Activated CD8-positive, alpha-beta T cell treated with anti-CD3 and anti-CD28 coated beads for 36 hours (primary cell): ENCODE data around the gene TBL1X. TPM values are rescaled to one million over a fixed set of nuclear protein-coding genes. Genes with fewer than 3 reads are reported as not detected.

ENCODE experiments used
- ATAC-seq: fragments of 200-7000 bp; cut with Tn5 transposase; one replicate; pipeline ENCODE4 v1.10.0; 2021; ENCODE audit warnings: mild to moderate bottlenecking, moderate library complexity
- CTCF ChIA-PET: fragments of 350-600 bp; sonication (Branson Sonifier 250); formaldehyde crosslinking; loops from one replicate; lab custom pipeline; 2021; ENCODE audit warnings: antibody characterized with exemption; lab: Charles Lee
- POLR2A ChIA-PET: fragments of 350-600 bp; sonication (Branson Sonifier 250); formaldehyde crosslinking; loops from one replicate; lab custom pipeline; 2021; ENCODE audit warnings: antibody characterized with exemption; lab: Charles Lee
- DNase-seq: peaks from one replicate; pipeline ENCODE4 v3.0.0-alpha.2; 2020
- H3K27ac Mint-ChIP-seq: one replicate; pipeline ENCODE4 v1.8.0; 2021; ENCODE audit warnings: mild to moderate bottlenecking, mixed read lengths
- H3K27me3 Mint-ChIP-seq: one replicate; pipeline ENCODE4 v1.8.0; 2021; ENCODE audit warnings: mixed read lengths
- H3K36me3 Mint-ChIP-seq: one replicate; pipeline ENCODE4 v1.8.0; 2021; ENCODE audit warnings: low read depth, mixed read lengths
- H3K4me1 Mint-ChIP-seq: one replicate; pipeline ENCODE4 v1.8.0; 2021; ENCODE audit warnings: low read depth, mixed read lengths
- H3K4me3 Mint-ChIP-seq: one replicate; pipeline ENCODE4 v1.8.0; 2021; ENCODE audit warnings: mild to moderate bottlenecking, moderate library complexity, mixed read lengths
- H3K9me3 Mint-ChIP-seq: one replicate; pipeline ENCODE4 v1.8.0; 2021; ENCODE audit warnings: mixed read lengths
- CTCF ChIP-seq: fragments of 200-600 bp; IDR thresholded peaks from one replicate; pipeline ENCODE4 v1.8.0; 2022; ENCODE audit warnings: antibody characterized with exemption, mild to moderate bottlenecking
- intact Hi-C: fragments of 100-400 bp; cut with micrococcal nuclease; formaldehyde crosslinking; loops from one replicate; pipeline ENCODE4 v1.10.0; 2022
- total RNA-seq, 2 experiments: library from RNA; stranded (reverse); gene quantifications; one replicate each; pipeline ENCODE4 v1.2.3, GENCODE V29; 2021

Gene TBL1X
- total RNA-seq, 2 experiments from 2014 or later, result 28.9 to 32.0 TPM

GRCh38 chrX:9486786-9487387 lies 22.0 kb downstream of the TBL1X start:
- TF ChIP-seq CTCF, result no peak
- H3K36me3 Mint-ChIP-seq, result peaks cover 16% of the 10 kb centered on the region
- peaks cover 36% of the 10 kb centered on the region for H3K4me1 Mint-ChIP-seq
- H3K9me3 Mint-ChIP-seq, result no peaks in the 10 kb centered on the region
- ChIA-PET CTCF (no interaction called here), POLR2A (interaction anchor here (0.9 kb wide), 1 partner anchor 9 kb away, joined by 3 read pairs; no protein-coding TSS in a partner anchor)
- no peak overlapping the region for H3K27ac Mint-ChIP-seq
- intact Hi-C loops, result no loop called here
- DNase-seq (no peak), ATAC-seq (no peak)
- no peak overlapping the region for H3K4me3 Mint-ChIP-seq
- H3K27me3 Mint-ChIP-seq, result no peaks in the 10 kb centered on the region

DNA sequence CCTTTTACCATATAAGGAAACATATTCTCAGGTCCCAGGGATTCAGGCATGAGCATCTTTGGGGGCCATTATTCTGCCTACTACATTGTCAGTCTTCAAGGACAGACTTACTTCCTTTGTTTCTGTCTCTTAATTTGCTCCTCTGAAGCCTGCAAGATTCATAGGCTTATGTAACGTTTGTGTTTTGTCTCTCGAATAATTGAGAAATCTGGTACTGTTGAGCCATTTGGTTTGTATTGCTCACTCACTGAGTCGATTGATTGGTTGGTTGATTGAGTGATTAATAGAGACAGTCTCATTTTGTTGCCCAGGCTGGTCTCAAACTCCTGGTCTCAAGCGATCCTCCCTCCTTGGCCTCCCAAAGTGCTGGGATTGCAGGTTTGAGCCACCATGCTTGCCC lies 23.7 kb downstream of the TBL1X start:
- ATAC-seq, result no peak
- Mint-ChIP-seq H3K36me3 (peaks cover 9% of the 10 kb centered on the region), H3K4me3 (no peak overlapping the region), H3K27ac (no peak overlapping the region), H3K4me1 (peaks cover 27% of the 10 kb centered on the region), H3K27me3 (no peaks in the 10 kb centered on the region), H3K9me3 (no peaks in the 10 kb centered on the region)
- ChIA-PET CTCF (no interaction called here), POLR2A (no interaction called here)
- DNase-seq, result no peak
- intact Hi-C loops, result no loop called here
- TF ChIP-seq CTCF, result no peak

DNA sequence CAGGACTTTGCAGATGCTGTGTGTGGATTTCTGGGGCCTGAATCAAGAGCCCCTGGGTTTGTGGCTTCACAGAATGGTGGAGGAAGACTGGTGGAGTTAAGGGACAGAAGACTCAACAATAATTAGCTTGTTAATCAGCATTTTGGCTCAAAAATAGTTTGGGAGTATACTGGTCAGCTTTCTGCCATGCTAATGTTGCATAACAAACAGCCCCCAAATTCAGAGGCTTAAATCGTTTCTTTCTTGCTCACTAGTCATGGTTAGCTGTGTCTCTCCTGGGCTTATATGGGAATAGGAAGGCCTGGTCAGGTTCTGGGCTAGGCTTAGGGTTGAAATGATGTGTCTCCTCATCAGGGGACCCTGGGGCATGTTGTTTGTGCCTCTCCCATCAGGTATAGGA lies 24.4 kb downstream of the TBL1X start:
- peaks cover 26% of the 10 kb centered on the region for H3K4me1 Mint-ChIP-seq
- ChIA-PET CTCF (no interaction called here), POLR2A (no interaction called here)
- no peak overlapping the region for H3K4me3 Mint-ChIP-seq
- no peaks in the 10 kb centered on the region for H3K27me3 Mint-ChIP-seq
- H3K27ac Mint-ChIP-seq, result no peak overlapping the region
- DNase-seq (no peak), ATAC-seq (no peak)
- TF ChIP-seq CTCF, result no peak
- peaks cover 8% of the 10 kb centered on the region for H3K36me3 Mint-ChIP-seq
- no peaks in the 10 kb centered on the region for H3K9me3 Mint-ChIP-seq
- intact Hi-C loops, result no loop called here

DNA sequence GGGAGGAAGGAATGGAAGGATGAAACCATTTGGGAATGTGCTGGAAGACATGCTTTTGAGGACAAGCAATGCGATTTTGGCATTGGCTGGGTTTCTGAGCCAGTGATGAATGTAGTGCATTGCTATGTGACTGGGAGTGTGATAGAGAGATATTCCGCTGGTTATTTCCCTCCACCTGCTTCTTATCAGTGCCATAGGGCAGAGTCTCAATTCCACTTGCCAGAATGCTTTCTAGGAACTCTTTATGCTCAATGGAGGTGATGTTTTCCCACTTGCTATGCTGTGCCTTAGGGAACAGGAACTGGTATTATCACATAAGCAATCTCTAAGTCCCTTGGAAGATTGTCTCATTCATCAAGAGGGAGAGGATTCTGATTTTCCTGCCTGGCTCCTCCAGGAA lies 28.0 kb downstream of the TBL1X start:
- peaks cover 25% of the 10 kb centered on the region for H3K4me1 Mint-ChIP-seq
- no peak for TF ChIP-seq CTCF
- intact Hi-C loops, result no loop called here
- no peaks in the 10 kb centered on the region for H3K27me3 Mint-ChIP-seq
- no peak overlapping the region for H3K27ac Mint-ChIP-seq
- no peaks in the 10 kb centered on the region for H3K9me3 Mint-ChIP-seq
- H3K36me3 Mint-ChIP-seq, result peaks cover 7% of the 10 kb centered on the region
- no peak overlapping the region for H3K4me3 Mint-ChIP-seq
- DNase-seq (no peak), ATAC-seq (no peak)
- ChIA-PET POLR2A (no interaction called here), CTCF (no interaction called here)

- intact Hi-C loops, result no loop called here
- no peak for ATAC-seq
- CTCF ChIA-PET, result no interaction called here
Measured at GRCh38 chrX:9493936-9494335, 29.1 kb downstream of the TBL1X start.

More at GRCh38 chrX:9493936-9494335, 29.1 kb downstream of the TBL1X start:
- no peak for TF ChIP-seq CTCF
- H3K9me3 Mint-ChIP-seq, result no peaks in the 10 kb centered on the region
- POLR2A ChIA-PET, result no interaction called here
- no peak overlapping the region for H3K27ac Mint-ChIP-seq
- peaks cover 24% of the 10 kb centered on the region for H3K4me1 Mint-ChIP-seq
- H3K27me3 Mint-ChIP-seq, result no peaks in the 10 kb centered on the region
- no peak for DNase-seq
- H3K36me3 Mint-ChIP-seq, result peaks cover 7% of the 10 kb centered on the region
- no peak overlapping the region for H3K4me3 Mint-ChIP-seq
